BLaER1 treated with 17β-estradiol and CSF1 and Interleukin-3, amounts not matched to agents 10 nM and 100 nM (cell line): ENCODE measurements around the gene CCL21.
A peak's percentile ranks its signal among the peaks of the same experiment; 100 is the strongest.

Source experiments
- H3K27ac ChIP-seq, 11 experiments: shearing (Covaris generic); formaldehyde crosslinking; 2 replicates each; pipeline ENCODE4 v1.8.1; 2022
- H3K27me3 ChIP-seq, 11 experiments: shearing (Covaris generic); formaldehyde crosslinking; 2 replicates each; pipeline ENCODE4 v1.8.1; 2022
- H3K36me3 ChIP-seq, 11 experiments: shearing (Covaris generic); formaldehyde crosslinking; 2 replicates each; pipeline ENCODE4 v1.8.1; 2022
- H3K4me1 ChIP-seq, 10 experiments: shearing (Covaris generic); formaldehyde crosslinking; 2 replicates each; pipeline ENCODE4 v1.8.1; 2022
- H3K4me2 ChIP-seq, 11 experiments: shearing (Covaris generic); formaldehyde crosslinking; 2 replicates each; pipeline ENCODE4 v1.8.1; 2022
- H3K4me3 ChIP-seq, 10 experiments: shearing (Covaris generic); formaldehyde crosslinking; 2 replicates each; pipeline ENCODE4 v1.8.1; 2022
- H3K9ac ChIP-seq, 11 experiments: shearing (Covaris generic); formaldehyde crosslinking; 2 replicates each; pipeline ENCODE4 v1.8.1; 2022
- H3K9me3 ChIP-seq, 11 experiments: shearing (Covaris generic); formaldehyde crosslinking; replicated peaks in 1 of 11; 2 replicates each; pipeline ENCODE4 v1.8.1; 2022
- H4K20me1 ChIP-seq, 11 experiments: shearing (Covaris generic); formaldehyde crosslinking; 2 replicates each; pipeline ENCODE4 v1.8.1; 2022
- Cebpa-rat ChIP-seq, 11 experiments: shearing (Covaris generic); IDR thresholded peaks; 2 replicates each; pipeline ENCODE4 v1.8.1; 2022

Gene CCL21

DNA sequence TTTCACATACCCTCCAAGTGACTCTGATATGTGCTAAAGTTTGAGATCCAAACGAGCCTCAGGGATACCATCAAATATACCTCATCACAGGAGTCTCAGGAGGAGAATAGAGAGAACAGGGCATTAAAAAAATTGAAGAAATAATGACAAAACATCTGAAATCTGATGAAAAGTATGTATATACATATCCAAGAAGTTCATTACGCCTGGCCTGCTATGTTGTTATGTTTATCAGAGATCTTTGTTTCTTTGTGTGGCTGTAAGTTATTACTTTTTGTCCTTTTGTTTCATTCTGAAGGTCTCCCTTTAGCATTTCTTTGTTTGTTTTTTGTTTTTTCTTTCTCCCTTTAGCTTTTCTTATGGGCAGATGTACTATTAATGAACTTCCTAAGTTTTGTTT lies 16.4 kb downstream of the CCL21 start:
- no peak overlapping the region for H3K27ac ChIP-seq
- H3K4me2 ChIP-seq: no peak overlapping the region
- no peaks in the 10 kb centered on the region for H3K36me3 ChIP-seq
- no peak overlapping the region for H3K9ac ChIP-seq
- peaks cover 9 to 24% (median 16%) of the 10 kb centered on the region in 10 experiments; a peak in 19 of 20 replicates for H3K4me1 ChIP-seq
- TF ChIP-seq Cebpa-rat (IDR thresholded peaks at IDR 0.05): no peak
- no peaks in the 10 kb centered on the region for H3K27me3 ChIP-seq
- H3K4me3 ChIP-seq: no peak overlapping the region
- peaks cover 0 to 11% (median 0%) of the 10 kb centered on the region in 11 experiments; a peak in 1 of 22 replicates for H4K20me1 ChIP-seq
- no peaks in the 10 kb centered on the region for H3K9me3 ChIP-seq

DNA sequence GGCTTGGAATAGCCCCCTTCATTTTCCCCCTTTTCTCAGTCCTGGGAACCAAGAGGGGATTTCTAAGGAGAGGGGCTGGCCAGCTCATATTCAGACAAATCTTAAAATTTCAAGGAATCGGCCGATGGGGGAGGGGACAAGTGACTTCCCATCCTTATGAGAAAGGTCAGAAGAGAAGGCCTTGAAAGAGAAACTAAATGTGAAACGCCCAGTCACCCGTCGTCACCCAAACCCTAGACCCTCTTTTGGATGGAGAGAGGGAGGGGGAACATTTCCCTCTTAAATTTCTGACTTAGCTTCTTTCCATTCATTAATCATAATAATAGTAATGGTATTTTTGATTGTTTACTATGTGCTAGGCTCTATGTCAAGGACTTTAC lies 18.0 kb downstream of the CCL21 start:
- H4K20me1 ChIP-seq: peaks cover 0 to 13% (median 0%) of the 10 kb centered on the region in 11 experiments; a peak in 1 of 22 replicates
- peak overlapping the region in 1 of 11 experiments; percentile 23; a peak in 2 of 22 replicates for H3K9ac ChIP-seq
- peaks cover 9 to 37% (median 25%) of the 10 kb centered on the region in 10 experiments; a peak in 19 of 20 replicates for H3K4me1 ChIP-seq
- TF ChIP-seq Cebpa-rat (IDR thresholded peaks at IDR 0.05): no peak
- no peaks in the 10 kb centered on the region for H3K9me3 ChIP-seq
- H3K27ac ChIP-seq: peak overlapping the region in 5 of 11 experiments; percentile 28 to 55 (median 40); a peak in 7 of 22 replicates
- no peaks in the 10 kb centered on the region for H3K36me3 ChIP-seq
- H3K27me3 ChIP-seq: no peaks in the 10 kb centered on the region
- H3K4me2 ChIP-seq: peak overlapping the region; percentile 35 to 85 (median 55); a peak in 18 of 22 replicates
- H3K4me3 ChIP-seq: no peak overlapping the region

DNA sequence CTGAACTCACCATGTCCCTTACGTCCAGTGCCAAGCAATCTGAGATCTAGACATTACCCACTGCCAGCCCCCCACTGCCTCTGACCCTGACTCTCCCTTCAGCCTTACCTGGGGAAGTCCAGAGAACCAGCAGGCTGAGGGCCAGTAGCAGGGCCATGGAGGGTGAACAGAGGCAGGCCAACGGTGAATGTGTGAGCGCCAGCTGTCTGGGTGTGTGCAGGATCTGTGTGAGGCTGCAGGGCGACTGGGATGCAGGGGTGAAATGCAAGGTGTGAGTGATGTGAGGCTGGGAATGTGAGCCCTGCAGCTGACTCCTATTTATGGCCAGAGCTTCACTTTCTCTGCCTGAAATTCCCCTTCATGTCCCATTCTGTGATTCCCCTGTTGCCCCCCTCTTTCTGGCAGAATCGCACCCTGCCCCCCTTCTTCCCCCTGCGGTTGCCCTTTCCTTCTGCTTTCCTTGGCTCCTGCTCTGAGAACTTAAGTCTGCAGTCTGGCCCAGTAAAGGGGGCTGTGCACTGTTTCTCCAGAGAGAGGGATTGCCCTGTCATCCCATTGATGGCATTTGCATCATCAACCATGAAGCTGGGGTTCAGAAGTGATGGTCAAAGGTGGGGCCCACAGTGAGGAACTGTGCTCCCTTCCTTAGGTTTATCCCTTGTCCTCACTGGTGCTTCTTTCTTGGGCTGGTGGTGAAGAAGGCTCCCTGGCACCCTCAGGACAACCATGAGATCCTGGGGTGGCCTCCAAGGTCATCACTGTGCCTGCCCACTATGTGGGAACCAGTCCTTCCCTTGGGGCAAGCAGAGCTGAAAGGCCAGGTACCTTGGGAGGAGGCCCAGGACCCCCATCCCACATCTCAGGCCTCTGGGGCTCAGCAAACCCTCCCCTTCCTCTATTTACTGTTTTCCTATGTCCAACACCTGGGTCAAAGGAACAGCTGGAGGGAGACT lies 18.7 kb downstream of the CCL21 start, which contains the start of gene CCL19:
Gene CCL19 (minus strand): TSS at position 294 of the 953 bp plus-strand sequence. CDS start 137 bp downstream, at position 157.
- Histone ChIP-seq H3K4me2 (peak within 1 kb of the TSS; percentile 35 to 85 (median 55); a peak in 21 of 22 replicates), H3K9ac (peak within 1 kb of the TSS in 1 of 11 experiments; percentile 23; a peak in 2 of 22 replicates), H3K36me3 (no peaks in the 10 kb centered on the region), H3K27ac (peak within 1 kb of the TSS in 5 of 11 experiments; percentile 28 to 55 (median 40); a peak in 7 of 22 replicates), H3K4me1 (peaks cover 9 to 44% (median 31%) of the 10 kb centered on the region in 10 experiments; a peak in 19 of 20 replicates), H4K20me1 (peaks cover 0 to 17% (median 0%) of the 10 kb centered on the region in 11 experiments; a peak in 1 of 22 replicates), H3K4me3 (no peak within 1 kb of the TSS), H3K27me3 (no peaks in the 10 kb centered on the region), H3K9me3 (no peaks in the 10 kb centered on the region)
- TF ChIP-seq Cebpa-rat (IDR thresholded peaks at IDR 0.05): no peak

DNA sequence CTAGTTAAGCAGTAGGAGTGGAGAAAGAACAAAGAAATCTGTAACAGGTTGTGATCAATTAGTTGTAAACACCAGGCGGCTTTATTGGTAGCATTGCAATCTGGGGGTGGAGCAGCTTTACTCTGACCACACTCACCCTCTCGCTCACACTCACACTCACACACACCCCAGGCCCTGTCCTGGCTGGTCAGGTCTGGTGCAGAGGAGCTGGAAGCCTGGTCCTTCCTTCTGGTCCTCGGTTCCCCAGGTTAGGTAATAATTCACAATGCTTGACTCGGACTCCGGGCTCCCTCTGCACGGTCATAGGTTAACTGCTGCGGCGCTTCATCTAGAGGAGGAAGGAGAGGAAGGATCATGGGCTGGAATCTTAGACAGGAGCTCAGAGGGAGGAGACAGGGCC lies 20.4 kb downstream of the CCL21 start:
- Histone ChIP-seq H4K20me1 (peaks cover 0 to 17% (median 0%) of the 10 kb centered on the region in 11 experiments; a peak in 1 of 22 replicates), H3K4me3 (no peak overlapping the region), H3K4me2 (no peak overlapping the region), H3K9ac (no peak overlapping the region), H3K36me3 (no peaks in the 10 kb centered on the region), H3K27ac (no peak overlapping the region), H3K9me3 (no peaks in the 10 kb centered on the region), H3K4me1 (peaks cover 9 to 46% (median 31%) of the 10 kb centered on the region in 10 experiments; a peak in 19 of 20 replicates), H3K27me3 (no peaks in the 10 kb centered on the region)
- TF ChIP-seq Cebpa-rat (IDR thresholded peaks at IDR 0.05): no peak

DNA sequence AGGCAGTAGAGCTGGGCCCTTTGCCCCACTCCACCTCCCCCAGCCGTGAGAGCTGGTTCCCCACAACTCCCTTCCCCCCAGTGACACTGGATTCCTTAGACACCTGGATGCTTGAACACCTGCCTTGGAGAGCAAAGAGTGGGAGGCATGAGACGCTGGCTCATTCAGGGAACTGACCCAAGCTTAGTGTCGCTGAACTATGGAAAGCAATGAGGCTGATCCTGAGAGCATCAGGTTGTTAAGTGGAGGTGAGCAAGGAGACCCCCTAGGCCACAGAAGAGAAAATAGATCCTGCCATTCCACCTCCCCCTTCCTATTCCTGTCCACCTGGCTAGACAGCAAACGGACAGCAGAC lies 20.8 kb downstream of the CCL21 start:
- Histone ChIP-seq H3K4me3 (no peak overlapping the region), H3K4me2 (no peak overlapping the region), H3K4me1 (peaks cover 9 to 46% (median 31%) of the 10 kb centered on the region in 10 experiments; a peak in 19 of 20 replicates), H3K27ac (no peak overlapping the region), H3K27me3 (no peaks in the 10 kb centered on the region), H3K36me3 (no peaks in the 10 kb centered on the region), H3K9me3 (no peaks in the 10 kb centered on the region), H3K9ac (no peak overlapping the region), H4K20me1 (peaks cover 0 to 17% (median 0%) of the 10 kb centered on the region in 11 experiments; a peak in 1 of 22 replicates)
- no peak for TF ChIP-seq Cebpa-rat (IDR thresholded peaks at IDR 0.05)

DNA sequence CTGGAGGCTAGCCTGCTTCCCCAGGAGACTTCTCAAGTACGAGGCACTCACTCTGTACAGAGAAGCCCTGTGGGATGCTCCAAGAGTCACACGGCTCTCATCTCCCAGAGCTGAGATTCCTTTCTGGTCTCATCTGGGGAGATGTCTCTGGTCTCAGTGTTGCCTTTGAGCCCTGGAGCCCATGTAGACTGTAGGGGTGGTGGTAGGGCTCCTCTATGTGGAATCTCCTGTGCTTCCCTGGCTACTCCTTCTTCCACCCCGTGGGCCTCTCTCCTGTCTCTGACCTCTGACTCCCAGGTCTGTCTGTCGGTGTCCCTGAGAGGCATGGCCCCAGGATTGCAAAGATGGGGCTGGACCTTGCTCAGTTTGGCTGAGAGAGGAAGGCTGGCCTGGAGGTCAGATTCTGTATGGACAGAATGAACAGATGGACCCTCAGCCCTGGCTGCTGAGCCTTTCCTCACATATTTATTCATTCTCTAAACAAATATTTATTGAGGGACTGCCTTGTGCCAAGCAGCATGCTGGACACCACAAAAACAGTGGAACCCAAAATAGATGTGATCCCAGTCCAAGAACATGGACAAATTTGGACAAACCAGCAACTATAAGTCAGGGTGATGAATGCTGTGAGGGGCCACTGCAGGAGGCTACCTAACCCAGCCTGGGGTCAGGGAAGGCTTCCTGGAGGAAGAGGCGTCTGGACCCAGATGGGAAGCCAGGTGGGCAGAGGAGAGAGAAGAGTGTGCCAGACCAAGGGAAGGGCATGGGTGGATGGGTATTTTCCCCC lies 21.4 kb downstream of the CCL21 start:
- no peaks in the 10 kb centered on the region for H3K9me3 ChIP-seq
- H3K27ac ChIP-seq: no peak overlapping the region
- no peaks in the 10 kb centered on the region for H3K36me3 ChIP-seq
- peak overlapping the region in 2 of 11 experiments; percentile 59 to 63; a peak in 2 of 22 replicates for H3K4me2 ChIP-seq
- H4K20me1 ChIP-seq: peaks cover 0 to 17% (median 0%) of the 10 kb centered on the region in 11 experiments; a peak in 1 of 22 replicates
- H3K27me3 ChIP-seq: no peaks in the 10 kb centered on the region
- H3K4me1 ChIP-seq: peaks cover 9 to 46% (median 31%) of the 10 kb centered on the region in 10 experiments; a peak in 19 of 20 replicates
- no peak overlapping the region for H3K9ac ChIP-seq
- no peak overlapping the region for H3K4me3 ChIP-seq
- TF ChIP-seq Cebpa-rat (IDR thresholded peaks at IDR 0.05): no peak

DNA sequence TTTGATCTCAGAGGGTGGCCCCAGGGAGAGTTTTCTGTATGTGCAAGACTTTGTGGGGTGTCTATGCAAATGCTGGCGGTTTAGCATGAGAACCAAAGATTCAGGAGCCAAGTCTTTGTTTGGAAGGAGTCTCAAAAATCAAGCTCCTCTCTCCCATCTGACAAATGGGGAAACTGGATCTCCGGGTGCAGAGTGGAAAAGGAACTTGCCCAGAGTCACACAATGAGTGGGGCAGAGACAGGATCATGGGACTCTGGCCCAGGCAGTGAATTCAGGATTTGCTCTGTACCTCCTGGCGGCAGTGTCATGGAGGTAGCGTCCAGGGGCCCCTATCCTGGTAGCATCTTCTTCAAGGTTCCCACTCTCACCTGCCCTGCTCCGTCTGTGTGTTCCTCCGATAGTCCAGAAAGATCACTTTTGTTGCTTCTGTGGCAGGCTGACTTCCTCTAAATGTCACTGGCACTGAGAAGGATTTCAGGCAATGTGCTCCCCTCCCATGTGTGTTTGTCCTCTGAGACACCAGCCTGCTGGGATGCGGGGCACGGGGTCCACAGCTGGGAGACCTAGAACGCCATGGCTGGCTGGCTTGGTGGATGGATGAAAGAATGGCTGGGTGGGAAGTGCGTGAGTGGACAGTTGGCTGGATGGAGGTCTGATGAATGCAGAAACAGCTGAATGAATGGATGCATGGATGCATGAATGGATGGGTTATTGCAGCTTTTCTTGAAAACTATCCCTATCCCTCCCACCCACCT lies 22.5 kb downstream of the CCL21 start:
- Histone ChIP-seq H3K27ac (no peak overlapping the region), H3K9ac (no peak overlapping the region), H3K9me3 (no peaks in the 10 kb centered on the region), H3K4me2 (peak overlapping the region in 5 of 11 experiments; percentile 46 to 63 (median 57); a peak in 11 of 22 replicates), H3K4me3 (no peak overlapping the region), H3K36me3 (no peaks in the 10 kb centered on the region), H3K4me1 (peaks cover 9 to 46% (median 31%) of the 10 kb centered on the region in 10 experiments; a peak in 19 of 20 replicates), H4K20me1 (peaks cover 0 to 17% (median 0%) of the 10 kb centered on the region in 11 experiments; a peak in 1 of 22 replicates), H3K27me3 (no peaks in the 10 kb centered on the region)
- TF ChIP-seq Cebpa-rat (IDR thresholded peaks at IDR 0.05): no peak

DNA sequence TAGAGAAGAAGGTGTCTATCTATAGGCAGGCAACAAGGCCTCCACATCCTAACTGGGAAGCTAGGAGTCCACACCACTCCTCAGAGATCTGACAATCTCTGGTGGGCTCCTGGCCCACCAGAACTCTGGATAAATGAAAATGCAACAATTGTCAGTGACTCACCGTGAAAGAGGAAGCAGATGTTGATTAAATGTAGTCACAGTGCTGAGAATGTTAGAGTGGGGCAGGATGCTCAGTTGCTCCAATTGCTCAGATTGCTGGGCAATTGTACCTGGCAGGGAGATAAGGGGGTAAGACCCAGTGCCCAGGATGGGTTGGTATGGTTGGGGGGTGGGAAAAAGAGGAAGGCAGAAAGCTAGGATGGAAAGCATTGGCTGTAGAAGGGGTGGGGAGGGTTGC lies 23.2 kb downstream of the CCL21 start:
- Histone ChIP-seq H3K27me3 (no peaks in the 10 kb centered on the region), H3K4me1 (peaks cover 9 to 38% (median 28%) of the 10 kb centered on the region in 10 experiments; a peak in 19 of 20 replicates), H3K36me3 (no peaks in the 10 kb centered on the region), H3K27ac (no peak overlapping the region), H3K4me3 (no peak overlapping the region), H4K20me1 (peaks cover 0 to 17% (median 0%) of the 10 kb centered on the region in 11 experiments; a peak in 1 of 22 replicates), H3K9ac (no peak overlapping the region), H3K9me3 (no peaks in the 10 kb centered on the region), H3K4me2 (peak overlapping the region in 5 of 11 experiments; percentile 46 to 63 (median 57); a peak in 12 of 22 replicates)
- no peak for TF ChIP-seq Cebpa-rat (IDR thresholded peaks at IDR 0.05)
